Measurements from ENCODE around the gene RAD51AP1.
A peak's percentile ranks its signal among the peaks of the same experiment; 100 is the strongest.
"Not testable (repeated sequence)": the region's sequence is repeated elsewhere in the genome, so short reads cannot be mapped to it uniquely, and the experiment has no call there.

The RAD51AP1 gene, protein sequence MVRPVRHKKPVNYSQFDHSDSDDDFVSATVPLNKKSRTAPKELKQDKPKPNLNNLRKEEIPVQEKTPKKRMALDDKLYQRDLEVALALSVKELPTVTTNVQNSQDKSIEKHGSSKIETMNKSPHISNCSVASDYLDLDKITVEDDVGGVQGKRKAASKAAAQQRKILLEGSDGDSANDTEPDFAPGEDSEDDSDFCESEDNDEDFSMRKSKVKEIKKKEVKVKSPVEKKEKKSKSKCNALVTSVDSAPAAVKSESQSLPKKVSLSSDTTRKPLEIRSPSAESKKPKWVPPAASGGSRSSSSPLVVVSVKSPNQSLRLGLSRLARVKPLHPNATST

DNA sequence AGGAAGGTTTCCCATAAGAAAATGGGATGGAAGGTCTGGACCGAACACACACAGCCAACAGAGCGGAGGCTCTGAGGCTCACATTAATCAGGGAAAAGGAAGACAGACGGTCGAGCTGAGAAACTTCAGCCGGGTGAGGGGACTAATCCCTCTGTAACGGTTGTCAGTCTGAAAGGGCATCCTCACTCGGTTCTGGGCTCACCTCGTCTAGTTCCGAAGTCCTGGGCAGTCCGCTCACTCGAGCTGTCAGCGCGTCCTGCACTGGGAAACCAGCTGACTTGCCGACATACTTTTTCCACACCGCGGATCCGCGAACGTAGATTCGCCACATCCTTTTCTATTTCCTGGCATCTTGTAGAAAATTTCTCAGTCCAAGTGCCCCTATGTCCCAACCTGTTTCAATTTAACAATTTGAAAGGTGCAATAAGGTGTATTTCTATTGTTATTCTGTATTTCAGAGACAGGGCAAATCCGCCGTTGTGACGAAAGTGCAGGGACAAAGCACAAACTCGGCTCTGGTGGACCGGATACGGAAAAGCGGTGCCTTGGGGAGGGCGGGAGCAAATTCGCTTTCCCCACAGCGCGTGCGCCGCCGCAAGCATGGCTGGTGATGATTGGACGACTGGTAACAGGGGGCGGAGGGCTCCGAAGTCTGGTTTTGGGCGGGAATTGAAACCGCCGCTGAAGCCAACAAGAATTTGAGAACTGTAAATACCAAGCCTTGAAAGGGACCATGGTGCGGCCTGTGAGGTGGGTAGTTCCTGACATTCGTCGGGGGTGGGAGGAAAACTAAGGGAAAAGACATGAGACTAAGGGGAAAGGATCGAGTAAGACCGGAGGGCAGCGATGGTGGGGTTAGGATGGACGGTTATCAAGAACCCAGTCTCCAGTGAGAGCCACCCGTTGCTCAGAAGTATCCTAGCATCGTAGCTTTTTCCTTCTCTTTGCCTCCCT is at the start of gene RAD51AP1:
Gene RAD51AP1 (plus strand): TSS at position 684 of the 954 bp plus-strand sequence. CDS start 50 bp downstream, at position 734.
- DNase-seq: peak; percentile 99

DNA sequence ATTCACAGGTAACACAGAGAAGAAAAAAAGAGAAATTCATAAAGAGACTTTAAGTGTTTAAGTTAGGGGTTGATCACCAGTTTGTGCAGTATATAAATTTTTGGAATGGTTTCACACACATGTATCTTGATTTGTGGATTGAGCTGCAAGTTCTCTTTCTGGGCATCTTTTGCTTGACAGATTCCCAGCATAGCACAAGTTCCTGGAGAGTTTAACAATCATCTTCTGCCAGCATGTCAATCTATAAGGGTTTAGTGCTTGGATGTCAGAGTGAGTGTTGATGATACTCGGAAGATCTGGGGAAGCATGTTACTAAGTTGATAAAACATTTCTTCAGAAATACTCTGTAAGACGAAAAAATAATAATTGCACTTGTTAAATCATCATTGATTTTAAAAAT is 49.1 kb upstream of the RAD51AP1 start:
- DNase-seq: no peak

DNA sequence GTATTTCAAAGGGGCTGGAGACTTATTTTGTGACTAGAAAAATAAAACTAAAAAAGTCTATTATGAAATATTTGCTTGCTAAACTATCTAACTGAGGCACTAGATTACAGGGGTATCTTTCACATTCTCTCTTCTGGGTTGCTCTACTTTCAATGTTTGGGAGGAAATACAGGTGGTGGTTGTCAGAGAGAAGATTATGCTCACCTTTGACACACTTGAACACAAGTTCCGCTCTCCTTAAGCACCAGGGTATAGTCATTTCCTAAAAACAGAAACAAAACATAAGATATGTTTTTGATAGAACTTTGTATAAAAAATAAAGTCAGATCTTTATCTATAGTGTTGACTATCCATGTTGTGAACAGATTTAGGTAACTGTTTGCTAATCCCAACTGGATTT is 47.7 kb upstream of the RAD51AP1 start:
- DNase-seq: no peak

DNA sequence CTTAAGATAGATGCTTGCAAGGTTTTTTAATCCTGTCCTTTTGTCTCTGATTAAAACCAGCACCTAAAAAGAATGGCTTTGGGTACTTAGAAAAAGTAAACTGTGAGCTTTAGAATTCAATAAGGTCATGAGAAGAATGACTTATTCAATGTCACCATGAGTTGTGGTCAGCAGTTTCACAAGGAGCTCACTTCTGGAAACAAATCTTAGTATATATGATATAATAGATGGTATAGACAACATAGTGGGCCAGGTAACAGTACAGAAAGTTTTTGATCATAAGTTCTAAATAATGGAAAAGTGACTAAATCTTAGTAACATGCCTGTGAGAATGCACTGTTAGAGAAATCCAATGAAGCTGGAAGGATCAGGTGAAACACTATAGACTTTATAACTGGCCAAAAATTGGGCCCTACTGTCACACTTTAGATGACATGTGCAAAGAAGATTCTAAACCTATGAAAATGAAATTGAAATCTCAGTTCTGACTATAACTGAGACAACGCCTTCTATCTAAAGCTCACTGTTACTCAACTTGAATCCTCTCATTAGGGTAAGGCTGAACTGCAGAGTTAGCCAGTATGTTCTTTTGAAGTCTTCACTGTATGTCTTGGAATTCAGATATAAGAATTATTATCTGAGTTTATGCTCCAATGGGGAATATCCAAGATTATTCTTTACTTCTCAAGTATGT is 42.4 kb upstream of the RAD51AP1 start:
- no peak for DNase-seq

DNA sequence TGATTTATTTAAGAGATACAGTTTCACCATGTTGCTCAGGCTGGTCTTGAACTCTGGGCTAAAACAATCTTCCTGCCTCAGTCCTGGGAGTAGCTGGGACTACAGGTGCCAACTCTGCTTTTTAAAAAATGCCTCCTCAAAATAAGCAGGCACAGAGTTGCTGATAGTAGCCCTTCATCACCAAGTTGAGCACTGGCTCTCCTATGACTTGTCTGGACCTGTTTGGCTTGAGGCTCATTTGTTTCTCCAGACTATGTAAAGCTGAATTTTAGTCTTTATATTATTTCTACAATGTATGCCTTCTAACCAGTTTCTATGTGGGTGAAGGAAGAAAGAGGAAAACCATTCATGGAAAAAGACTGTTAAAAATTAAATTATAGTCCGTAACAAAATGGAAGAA is 39.5 kb upstream of the RAD51AP1 start:
- DNase-seq: no peak

DNA sequence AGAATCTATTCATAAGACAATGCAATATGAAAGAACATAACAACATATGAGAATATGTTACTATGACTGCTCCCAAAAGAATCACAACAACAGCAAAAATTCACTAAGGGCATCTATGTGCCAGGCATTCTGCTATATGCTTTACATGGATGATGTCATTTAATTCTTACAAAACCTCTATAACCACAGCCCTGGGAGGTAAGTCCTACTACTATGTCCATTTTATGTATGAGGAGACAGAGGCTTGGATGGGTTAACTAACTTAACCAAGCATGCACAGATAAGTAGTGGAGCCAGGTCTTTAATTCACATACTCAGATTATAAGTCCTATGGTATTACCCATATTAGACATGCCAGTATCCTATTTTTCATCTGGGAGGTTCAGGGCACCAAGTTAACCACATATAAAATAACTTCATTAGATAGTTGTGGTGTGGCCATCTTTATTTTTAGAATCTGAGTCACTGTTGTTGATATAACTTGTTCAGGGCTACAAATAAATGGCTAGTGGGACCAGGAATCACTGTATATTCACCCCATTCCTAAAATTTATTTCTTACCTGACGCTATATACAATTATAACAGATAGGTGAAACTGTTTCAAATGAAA is 33.2 kb upstream of the RAD51AP1 start:
- DNase-seq: peak; percentile 8

DNA sequence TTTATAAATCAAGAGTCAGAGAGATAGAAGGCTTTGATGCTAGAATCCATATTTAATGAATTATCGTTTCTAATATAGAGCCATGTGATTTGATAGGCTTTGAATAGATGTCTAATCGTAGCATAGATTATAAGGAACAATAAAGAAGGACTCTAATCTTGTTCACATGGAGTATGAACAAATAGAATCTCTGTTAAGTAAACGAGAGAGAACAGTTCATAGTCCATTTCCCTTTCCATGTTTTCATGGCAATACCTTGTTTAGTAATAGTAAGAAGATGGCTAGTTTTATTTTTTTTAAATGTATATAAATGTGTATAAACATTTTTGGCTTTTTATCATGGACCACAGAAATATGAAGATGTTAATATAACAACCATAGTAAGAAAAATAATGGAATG is 32.3 kb upstream of the RAD51AP1 start:
- no peak for DNase-seq

DNA sequence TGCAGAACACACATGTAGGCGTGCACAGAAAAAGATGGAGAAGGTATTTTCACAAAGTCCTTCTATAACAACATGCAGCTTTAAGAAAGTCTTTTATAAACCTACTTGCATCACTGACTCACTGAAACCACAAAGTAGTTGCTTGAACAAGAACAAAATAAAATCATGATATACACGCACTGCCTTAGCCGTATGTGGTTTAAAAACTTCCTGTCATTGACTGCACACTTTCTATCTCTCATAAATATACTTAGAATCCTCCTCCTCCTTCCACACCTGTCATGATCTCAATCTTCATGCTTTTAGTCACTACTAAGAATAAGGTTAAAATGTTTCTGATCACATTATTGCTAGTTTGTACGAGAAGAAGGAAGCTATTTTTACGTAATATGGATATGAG is 31.8 kb upstream of the RAD51AP1 start:
- DNase-seq: peak; percentile 60

DNA sequence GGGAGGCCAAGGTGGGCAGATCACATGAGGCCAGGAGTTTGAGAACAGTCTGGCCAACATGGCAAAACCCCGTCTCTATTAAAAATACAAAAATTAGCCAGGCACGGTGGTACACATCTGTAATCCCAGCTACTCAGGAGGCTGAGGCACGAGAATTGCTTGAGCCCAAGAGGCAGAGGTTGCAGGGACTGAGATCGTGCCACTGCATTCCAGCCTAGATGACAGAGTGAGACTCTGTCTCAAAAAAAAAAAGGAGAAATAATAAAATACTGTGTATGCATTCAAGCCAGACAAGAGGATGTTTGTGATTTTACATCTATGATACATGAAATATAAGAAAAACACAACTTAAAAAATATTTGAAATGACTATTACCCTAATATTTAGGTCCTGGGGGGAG is 30.2 kb upstream of the RAD51AP1 start:
- not testable (repeated sequence) for DNase-seq

DNA sequence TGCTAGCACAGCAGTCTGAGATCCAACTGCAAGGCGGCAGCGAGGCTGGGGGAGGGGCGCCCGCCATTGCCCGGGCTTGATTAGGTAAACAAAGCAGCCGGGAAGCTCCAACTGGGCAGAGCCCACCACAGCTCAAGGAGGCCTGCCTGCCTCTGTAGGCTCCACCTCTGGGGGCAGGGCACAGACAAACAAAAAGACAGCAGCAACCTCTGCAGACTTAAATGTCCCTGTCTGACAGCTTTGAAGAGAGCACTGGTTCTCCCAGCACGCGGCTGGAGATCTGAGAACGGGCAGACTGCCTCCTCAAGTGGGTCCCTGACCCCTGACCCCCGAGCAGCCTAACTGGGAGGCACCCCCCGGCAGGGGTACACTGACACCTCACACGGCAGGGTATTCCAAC is 29.4 kb upstream of the RAD51AP1 start:
- not testable (repeated sequence) for DNase-seq

DNA sequence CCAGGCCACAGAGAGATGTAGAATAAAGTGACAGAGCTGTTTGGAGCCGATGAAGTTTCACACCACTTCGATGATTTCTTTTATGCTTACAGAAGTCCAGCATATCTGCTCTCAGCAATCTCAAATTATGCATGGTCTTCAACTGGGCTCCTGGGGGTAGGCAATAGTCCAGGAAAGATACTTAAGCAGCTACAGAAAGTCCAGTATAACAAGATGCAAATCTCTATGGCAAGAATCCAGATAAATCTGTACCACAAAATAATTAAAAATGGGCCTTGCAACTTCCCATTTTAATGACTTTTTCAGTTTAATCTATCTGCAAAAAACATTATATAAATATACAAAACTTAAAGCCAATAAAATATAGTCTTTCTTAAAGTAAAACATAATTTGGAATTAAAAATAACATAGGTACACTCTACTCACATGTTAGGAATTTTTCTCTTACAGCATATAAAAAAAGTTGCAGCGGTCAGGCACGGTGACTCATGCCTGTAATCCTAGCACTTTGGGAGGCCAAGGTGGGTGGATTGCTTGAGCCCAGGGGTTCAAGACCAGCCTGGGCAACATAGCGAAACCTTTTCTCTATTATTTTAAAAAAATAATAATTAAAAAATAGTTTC is 20.5 kb upstream of the RAD51AP1 start:
- DNase-seq: no peak

DNA sequence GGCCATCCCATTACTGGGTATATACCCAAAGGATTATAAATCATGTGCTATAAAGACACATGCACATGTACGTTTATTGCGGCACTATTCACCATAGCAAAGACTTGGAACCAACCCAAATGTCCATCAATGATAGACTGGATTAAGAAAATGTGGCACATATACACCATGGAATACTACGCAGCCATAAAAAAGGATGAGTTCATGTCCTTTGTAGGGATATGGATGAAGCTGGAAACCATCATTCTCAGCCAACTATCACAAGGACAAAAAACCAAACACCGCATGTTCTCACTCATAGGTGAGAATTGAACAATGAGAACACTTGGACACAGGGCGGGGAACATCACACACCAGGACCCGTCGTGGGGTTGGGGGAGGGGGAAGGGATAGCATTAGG is 15.2 kb upstream of the RAD51AP1 start:
- DNase-seq: not testable (repeated sequence)

DNA sequence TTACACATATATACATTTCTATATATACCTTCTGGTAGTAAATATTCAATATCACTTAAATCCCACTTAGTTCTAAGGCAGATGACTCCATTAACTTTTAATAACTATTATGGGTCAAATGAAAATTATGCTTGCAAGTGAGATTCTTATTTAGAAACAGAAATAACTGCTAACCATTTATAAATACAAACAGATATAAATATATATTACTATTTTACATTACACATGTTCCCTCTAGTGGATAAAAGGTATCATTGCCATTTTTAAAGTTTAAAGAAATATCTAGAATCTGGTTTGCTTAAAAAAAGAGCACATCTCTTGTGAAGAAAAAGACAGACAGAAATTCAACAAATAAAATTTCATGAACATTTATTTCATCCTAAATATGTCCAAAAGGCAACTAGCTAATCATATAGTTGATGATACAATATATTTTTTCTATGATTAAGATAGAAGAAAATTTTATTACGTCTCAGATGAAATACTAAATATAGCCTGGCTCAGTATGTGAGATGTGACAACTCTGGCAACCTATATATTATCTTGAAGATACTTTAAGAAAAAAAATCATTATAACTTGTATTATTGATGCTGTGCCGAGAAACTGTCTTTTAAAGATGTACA is 11.7 kb upstream of the RAD51AP1 start:
- DNase-seq: peak; percentile 28

DNA sequence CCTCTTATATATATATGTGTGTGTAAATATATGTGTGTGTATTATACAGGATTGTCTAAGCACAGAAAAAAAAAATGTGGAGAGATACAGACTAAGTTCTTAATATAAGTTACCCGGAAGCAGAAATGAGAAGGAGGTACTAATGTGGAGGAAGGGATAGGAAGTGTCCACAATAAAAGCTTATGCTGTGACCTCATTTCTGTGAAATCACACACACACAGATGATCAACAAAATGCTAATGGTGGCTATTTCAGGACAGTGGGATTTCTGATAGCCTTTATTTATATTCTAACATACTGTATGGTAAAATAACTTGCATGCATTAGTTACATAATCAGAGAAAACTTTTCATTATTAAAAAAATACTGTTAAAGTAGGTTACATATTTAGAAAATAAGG is 8.5 kb upstream of the RAD51AP1 start:
- no peak for DNase-seq

DNA sequence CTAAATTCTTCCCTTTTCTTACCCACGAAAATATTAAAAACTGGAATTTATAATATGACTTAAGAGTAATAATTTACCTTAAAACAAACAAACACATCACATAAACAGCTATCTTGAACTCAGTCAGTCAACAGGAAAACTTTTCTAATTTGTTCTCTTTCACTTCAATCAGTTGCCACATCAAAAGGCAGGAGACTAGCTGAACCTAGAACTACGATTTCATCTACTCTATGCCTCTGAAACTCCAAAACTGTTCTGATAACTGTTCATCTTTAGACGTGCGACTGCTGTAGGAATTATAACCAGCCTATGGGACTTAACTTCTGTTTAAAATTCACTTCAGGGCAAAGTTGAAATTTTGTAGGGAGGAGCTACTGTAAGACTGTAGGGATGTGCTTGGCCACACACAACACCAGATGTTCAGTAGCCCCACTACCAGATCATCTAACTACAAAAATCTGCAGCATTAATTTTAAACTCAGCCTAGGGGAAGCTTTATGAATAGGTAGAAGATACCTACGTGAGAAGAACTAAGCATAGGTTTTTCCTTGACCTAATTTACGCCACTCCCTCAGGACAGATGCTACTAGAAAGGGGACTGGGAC is 7.6 kb upstream of the RAD51AP1 start:
- DNase-seq: no peak

DNA sequence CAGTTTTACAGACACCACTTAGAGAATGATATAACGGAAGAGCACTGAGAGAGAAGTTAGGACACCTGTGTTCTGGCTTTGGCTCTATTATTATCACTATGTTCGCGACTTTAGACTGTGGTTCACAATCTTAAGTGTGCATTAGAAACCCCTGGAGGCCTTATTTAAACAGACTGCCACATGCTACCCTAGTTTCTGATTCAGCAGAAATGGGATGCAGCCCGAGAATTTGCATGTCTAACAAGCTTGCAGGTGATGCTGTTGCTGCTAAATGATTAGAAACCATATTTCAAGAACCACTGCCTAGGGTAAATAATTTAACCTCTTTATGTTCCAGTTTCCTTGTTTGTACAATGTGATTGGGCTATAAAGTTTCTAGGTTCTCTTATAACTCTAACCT is 3.6 kb upstream of the RAD51AP1 start:
- no peak for DNase-seq

DNA sequence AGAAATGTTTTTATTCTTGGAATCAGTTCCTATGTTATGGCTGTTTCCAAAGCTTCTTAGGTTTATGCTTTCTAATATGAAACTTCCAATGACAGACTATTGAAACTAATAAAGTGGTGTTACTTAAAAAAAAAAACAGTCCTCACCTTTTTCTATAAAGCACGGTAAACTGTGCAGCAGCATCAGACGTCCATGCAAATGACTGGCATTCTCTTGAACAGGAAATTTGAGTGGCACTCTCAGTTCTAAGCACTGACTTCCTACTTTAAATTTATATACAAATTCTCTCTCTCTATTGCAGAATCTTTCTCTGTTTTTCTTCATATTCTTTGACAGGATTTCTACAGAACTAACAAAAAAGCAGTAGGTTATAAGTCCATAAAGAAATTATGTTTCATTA is 2.8 kb upstream of the RAD51AP1 start:
- no peak for DNase-seq

DNA sequence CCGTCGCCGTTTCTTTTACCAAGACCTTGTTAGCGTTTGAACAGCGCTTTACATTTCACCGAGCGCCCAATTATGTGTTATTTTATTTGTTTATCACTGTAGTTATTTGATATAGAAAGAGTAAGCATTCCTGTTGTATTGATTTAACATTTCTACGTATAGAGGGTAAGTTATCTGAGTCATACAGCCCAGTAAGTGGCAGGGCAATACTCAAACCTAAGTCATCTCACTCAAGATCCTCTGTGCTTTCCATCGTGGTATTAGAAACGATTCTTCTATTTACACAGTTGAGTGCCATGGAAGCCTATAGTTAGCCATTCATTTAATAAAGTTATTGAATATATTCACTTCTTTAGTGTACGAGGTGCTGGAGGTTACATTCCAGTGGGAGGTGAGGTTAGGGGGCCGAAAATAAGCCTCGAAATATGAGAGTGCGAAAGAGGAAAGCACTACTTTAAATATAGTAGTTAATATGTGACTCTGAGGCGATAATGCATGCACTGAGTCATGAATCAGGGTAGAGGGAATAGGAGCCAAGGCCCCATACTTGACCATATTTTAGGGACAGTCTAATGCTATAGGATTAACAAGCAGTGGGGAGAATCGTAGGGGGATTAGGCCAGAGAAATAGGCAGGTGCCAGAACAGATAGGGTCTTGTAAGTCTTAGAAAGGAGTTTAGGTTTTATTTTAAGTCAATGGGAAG is 629 bp downstream of the RAD51AP1 start:
- DNase-seq: peak; percentile 10

DNA sequence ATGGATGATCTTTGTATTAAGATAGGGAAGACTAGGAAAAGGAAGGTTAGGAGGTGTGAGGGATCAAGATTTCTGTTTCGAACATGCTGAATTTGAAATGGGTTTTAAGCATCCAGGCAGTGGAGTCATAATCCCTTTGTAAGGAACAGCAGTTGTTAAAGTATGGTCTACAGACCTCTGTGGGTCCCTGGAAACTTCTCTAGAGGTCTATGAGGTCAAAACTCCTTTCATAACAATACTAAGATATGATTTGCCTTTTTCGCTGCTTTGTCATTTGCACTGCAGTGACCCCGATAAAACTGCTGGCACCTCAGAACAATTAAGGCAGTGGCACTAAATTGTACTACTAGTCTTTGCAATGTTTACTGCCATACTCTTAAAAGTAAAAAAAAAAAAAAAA is 1.5 kb downstream of the RAD51AP1 start:
- no peak for DNase-seq

DNA sequence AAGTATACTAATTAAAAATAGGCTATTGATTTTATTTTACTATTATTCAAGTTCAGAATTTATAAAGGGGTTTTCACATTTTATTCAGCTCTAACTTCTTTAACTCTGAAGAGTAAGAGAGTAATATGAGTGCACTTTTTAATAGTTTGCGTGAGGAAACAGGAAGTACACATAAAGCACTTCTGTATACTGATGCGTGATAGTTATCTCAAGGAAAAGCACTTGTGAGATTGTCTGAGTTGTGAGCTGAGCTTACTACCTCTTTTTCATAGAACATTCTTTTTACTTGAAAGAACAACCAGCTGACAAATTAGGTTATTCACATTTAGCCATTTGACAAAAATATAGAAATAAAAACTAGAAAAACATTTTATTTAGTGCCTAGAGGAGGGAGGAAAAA is 1.9 kb downstream of the RAD51AP1 start:
- peak; percentile 69 for DNase-seq

DNA sequence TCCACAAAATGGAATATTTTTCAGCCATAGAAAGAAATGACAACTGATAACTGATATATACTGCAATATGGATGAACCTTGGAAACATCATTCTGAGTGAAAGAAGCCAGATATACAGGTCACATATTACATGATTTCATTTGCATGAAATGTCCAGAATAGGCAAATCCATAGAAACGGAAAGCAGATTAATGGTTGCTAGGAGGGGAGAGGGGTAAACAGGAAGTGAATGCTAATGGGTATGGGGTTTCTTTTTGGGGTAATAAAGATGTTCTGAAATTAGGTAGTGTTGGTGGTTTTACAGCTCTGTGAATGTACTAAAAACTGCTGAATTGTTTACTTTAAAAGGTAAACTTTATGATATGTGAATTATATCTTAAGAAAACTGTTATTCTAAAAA is 6.5 kb downstream of the RAD51AP1 start:
- DNase-seq: no peak
